ENCODE results near the gene MAN2A2. TPM values are rescaled to one million over a fixed set of nuclear protein-coding genes. Genes with fewer than 3 reads are reported as not detected.

MAN2A2 gene
- total and polyA plus RNA-seq, 2 donors (not counting 3 experiments of a cell fraction or from before 2014, with no cell fraction given) = 60.9 to 77.7 TPM

- DNase-seq (ENCODE audit: low read depth, low spot score) (no peak), FAIRE-seq (no peak)
- no TSS peak for BruUV-seq (replicated peaks)
- no peak overlapping the region for H3K9ac ChIP-seq (replicated peaks; ENCODE audit: extremely low read depth, insufficient read depth, low read length)
- H3K36me3 ChIP-seq (ENCODE audit: control insufficient read depth in 2 of 2, extremely low read depth in 1 of 2, insufficient read depth in 2 of 2, low read length in 2 of 2) = peaks cover 2% of the 10 kb centered on the region in 2 experiments
- POLR2A ChIA-PET = no interaction called here
- no peaks in the 10 kb centered on the region for H3K9me3 ChIP-seq (replicated peaks; ENCODE audit: control insufficient read depth, insufficient read depth, low read length)
- CTCF ChIA-PET = interaction anchor here (0.6 to 8.1 kb wide), 15 partner anchors 7 to 338 kb away, joined by 3 to 66 read pairs (median 8); partner anchors contain the start of genes FES, MAN2A2 and RCCD1
- no peaks in the 10 kb centered on the region for H3K9me1 ChIP-seq (replicated peaks; ENCODE audit: control insufficient read depth, extremely low read depth, insufficient read depth, low read length)
- H3K4me2 ChIP-seq (ENCODE audit: insufficient read depth, low read length) = no peak overlapping the region
- no peak overlapping the region for H3K4me3 ChIP-seq (replicated peaks in 1 of 3; ENCODE audit: insufficient read depth in 1 of 3, low read depth in 1 of 3, low read length in 3 of 3)
- H3K27me3 ChIP-seq (ENCODE audit: control insufficient read depth in 2 of 2, insufficient read depth in 2 of 2, low read length in 2 of 2) = no peaks in the 10 kb centered on the region
- H3K27ac ChIP-seq (ENCODE audit: insufficient read depth, low read depth, low read length) = no peak overlapping the region
- H4K20me1 ChIP-seq (replicated peaks; ENCODE audit: control insufficient read depth, extremely low read depth, insufficient read depth, low read length) = no peaks in the 10 kb centered on the region
- H3K4me1 ChIP-seq (ENCODE audit: control insufficient read depth, extremely low read depth, insufficient read depth, low read length) = peaks cover 36% of the 10 kb centered on the region
- intact Hi-C loops (cut with micrococcal nuclease) = loop anchor here (5.0 kb wide), 1 partner anchor 431 kb away; no protein-coding TSS in a partner anchor
- peaks cover 17% of the 10 kb centered on the region for H3K79me2 ChIP-seq (ENCODE audit: control insufficient read depth, insufficient read depth, low read length)
- H2AFZ ChIP-seq (ENCODE audit: low read depth, low read length) = no peak overlapping the region
- dilution Hi-C loops (cut with MboI; ENCODE audit: extremely low pct_ligation_motif_present, low sequenced_read_pairs) = no loop called here
- TF ChIP-seq GATA2 (IDR thresholded peaks at IDR 0.05; ENCODE audit: insufficient read depth, insufficient read length, low read depth, low read length) = no peak
- TF ChIP-seq JUN (IDR thresholded peaks at IDR 0.05; ENCODE audit: borderline replicate concordance, insufficient read depth, insufficient read length, low read depth) = no peak
- no peak for TF ChIP-seq MAX (IDR thresholded peaks at IDR 0.05; ENCODE audit: insufficient read depth, insufficient read length)
- no peak for TF ChIP-seq MYC (IDR thresholded peaks at IDR 0.05; ENCODE audit: low read depth, low read length)
- no peak for TF ChIP-seq POLR2A (IDR thresholded peaks at IDR 0.05; ENCODE audit: low read depth, low read length)
- TF ChIP-seq, protein P1, sequence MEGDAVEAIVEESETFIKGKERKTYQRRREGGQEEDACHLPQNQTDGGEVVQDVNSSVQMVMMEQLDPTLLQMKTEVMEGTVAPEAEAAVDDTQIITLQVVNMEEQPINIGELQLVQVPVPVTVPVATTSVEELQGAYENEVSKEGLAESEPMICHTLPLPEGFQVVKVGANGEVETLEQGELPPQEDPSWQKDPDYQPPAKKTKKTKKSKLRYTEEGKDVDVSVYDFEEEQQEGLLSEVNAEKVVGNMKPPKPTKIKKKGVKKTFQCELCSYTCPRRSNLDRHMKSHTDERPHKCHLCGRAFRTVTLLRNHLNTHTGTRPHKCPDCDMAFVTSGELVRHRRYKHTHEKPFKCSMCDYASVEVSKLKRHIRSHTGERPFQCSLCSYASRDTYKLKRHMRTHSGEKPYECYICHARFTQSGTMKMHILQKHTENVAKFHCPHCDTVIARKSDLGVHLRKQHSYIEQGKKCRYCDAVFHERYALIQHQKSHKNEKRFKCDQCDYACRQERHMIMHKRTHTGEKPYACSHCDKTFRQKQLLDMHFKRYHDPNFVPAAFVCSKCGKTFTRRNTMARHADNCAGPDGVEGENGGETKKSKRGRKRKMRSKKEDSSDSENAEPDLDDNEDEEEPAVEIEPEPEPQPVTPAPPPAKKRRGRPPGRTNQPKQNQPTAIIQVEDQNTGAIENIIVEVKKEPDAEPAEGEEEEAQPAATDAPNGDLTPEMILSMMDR (IDR thresholded peaks at IDR 0.05; ENCODE audit: extremely low read depth in 1 of 2, insufficient read depth in 1 of 2, low read depth in 1 of 2, low read length in 2 of 2) = no peak
- no peak for TF ChIP-seq FOS (IDR thresholded peaks at IDR 0.05; ENCODE audit: borderline replicate concordance, insufficient read depth, low read length)
- TF ChIP-seq POLR2AphosphoS5 (IDR thresholded peaks at IDR 0.05; ENCODE audit: insufficient read depth, low read depth, low read length) = no peak
- no peak for TF ChIP-seq EZH2 (IDR thresholded peaks at IDR 0.05; ENCODE audit: borderline replicate concordance, low read depth, low read length, severe bottlenecking)
Observed at GRCh38 chr15:90933301-90933700, 30.2 kb downstream of the MAN2A2 start.
